ENCODE results near the gene CIB4. TPM values are rescaled to one million over a fixed set of nuclear protein-coding genes. Genes with fewer than 3 reads are reported as not detected.
A peak's percentile ranks its signal among the peaks of the same experiment; 100 is the strongest.

CIB4 gene
- total RNA-seq, 1 experiment from 2014 or later: not detected

- Mint-ChIP-seq H3K27ac (ENCODE audit: unreplicated experiment) (no peak overlapping the region), H3K27me3 (ENCODE audit: insufficient read depth, unreplicated experiment) (no peaks in the 10 kb centered on the region), H3K4me1 (ENCODE audit: low read depth, unreplicated experiment) (peaks cover 23% of the 10 kb centered on the region), H3K4me3 (ENCODE audit: unreplicated experiment) (no peak overlapping the region), H3K9me3 (ENCODE audit: unreplicated experiment) (no peaks in the 10 kb centered on the region), H3K36me3 (ENCODE audit: insufficient read depth, unreplicated experiment) (no peaks in the 10 kb centered on the region)
- CTCF ChIA-PET: no interaction called here
- no peaks in the 10 kb centered on the region for H3K9me3 ChIP-seq
- TF ChIP-seq CTCF (IDR thresholded peaks at IDR 0.05; ENCODE audit: insufficient read depth in 1 of 2, low read depth in 1 of 2, low read length in 1 of 2, severe bottlenecking in 1 of 2, unreplicated experiment in 1 of 2): no peak
- H3K27me3 ChIP-seq (replicated peaks; ENCODE audit: control insufficient read depth, insufficient read depth, low read length): no peaks in the 10 kb centered on the region
- POLR2A ChIA-PET: no interaction called here
- H3K36me3 ChIP-seq (ENCODE audit: control insufficient read depth, insufficient read depth, low read length): no peaks in the 10 kb centered on the region
- H3K4me1 ChIP-seq: peaks cover 49% of the 10 kb centered on the region
- no TSS peak for BruUV-seq (replicated peaks)
- DNase-seq: no peak
- no peak overlapping the region for H3K4me3 ChIP-seq (ENCODE audit: low read depth, low read length)
- intact Hi-C loops (cut with micrococcal nuclease; ENCODE audit: unreplicated experiment): no loop called here
These were observed 8.5 kb downstream of the CIB4 start for GRCh38 chr2:26632624-26633185.

- no peak for DNase-seq
- ChIA-PET CTCF (no interaction called here), POLR2A (no interaction called here)
- H3K27me3 ChIP-seq (replicated peaks; ENCODE audit: control insufficient read depth, insufficient read depth, low read length): no peaks in the 10 kb centered on the region
- H3K4me1 ChIP-seq: peaks cover 49% of the 10 kb centered on the region
- intact Hi-C loops (cut with micrococcal nuclease; ENCODE audit: unreplicated experiment): loop anchor here (2.0 kb wide), 1 partner anchor 25 kb away; no protein-coding TSS in a partner anchor
- Mint-ChIP-seq H3K27ac (ENCODE audit: unreplicated experiment) (peak overlapping the region; percentile 83), H3K27me3 (ENCODE audit: insufficient read depth, unreplicated experiment) (no peaks in the 10 kb centered on the region), H3K4me3 (ENCODE audit: unreplicated experiment) (peak overlapping the region; percentile 8), H3K36me3 (ENCODE audit: insufficient read depth, unreplicated experiment) (no peaks in the 10 kb centered on the region), H3K4me1 (ENCODE audit: low read depth, unreplicated experiment) (peaks cover 23% of the 10 kb centered on the region), H3K9me3 (ENCODE audit: unreplicated experiment) (no peaks in the 10 kb centered on the region)
- no TSS peak for BruUV-seq (replicated peaks)
- no peak overlapping the region for H3K4me3 ChIP-seq (ENCODE audit: low read depth, low read length)
- H3K36me3 ChIP-seq (ENCODE audit: control insufficient read depth, insufficient read depth, low read length): no peaks in the 10 kb centered on the region
- no peak for TF ChIP-seq CTCF (IDR thresholded peaks at IDR 0.05; ENCODE audit: insufficient read depth in 1 of 2, low read depth in 1 of 2, low read length in 1 of 2, severe bottlenecking in 1 of 2, unreplicated experiment in 1 of 2)
- H3K9me3 ChIP-seq: no peaks in the 10 kb centered on the region
These were observed 9.6 kb downstream of the CIB4 start for GRCh38 chr2:26631401-26632170.

- intact Hi-C loops (cut with micrococcal nuclease; ENCODE audit: unreplicated experiment): loop anchor here (2.0 kb wide), 1 partner anchor 24 kb away; no protein-coding TSS in a partner anchor
- ChIA-PET CTCF (no interaction called here), POLR2A (no interaction called here)
- no peaks in the 10 kb centered on the region for H3K27me3 ChIP-seq (replicated peaks; ENCODE audit: control insufficient read depth, insufficient read depth, low read length)
- Mint-ChIP-seq H3K4me1 (ENCODE audit: low read depth, unreplicated experiment) (peaks cover 23% of the 10 kb centered on the region), H3K27ac (ENCODE audit: unreplicated experiment) (peak overlapping the region; percentile 83), H3K4me3 (ENCODE audit: unreplicated experiment) (peak overlapping the region; percentile 8), H3K36me3 (ENCODE audit: insufficient read depth, unreplicated experiment) (no peaks in the 10 kb centered on the region), H3K27me3 (ENCODE audit: insufficient read depth, unreplicated experiment) (no peaks in the 10 kb centered on the region), H3K9me3 (ENCODE audit: unreplicated experiment) (no peaks in the 10 kb centered on the region)
- no peaks in the 10 kb centered on the region for H3K9me3 ChIP-seq
- no peak overlapping the region for H3K4me3 ChIP-seq (ENCODE audit: low read depth, low read length)
- TF ChIP-seq CTCF (IDR thresholded peaks at IDR 0.05; ENCODE audit: insufficient read depth in 1 of 2, low read depth in 1 of 2, low read length in 1 of 2, severe bottlenecking in 1 of 2, unreplicated experiment in 1 of 2): no peak
- DNase-seq: peak; percentile 77 to 79
- no TSS peak for BruUV-seq (replicated peaks)
- H3K36me3 ChIP-seq (ENCODE audit: control insufficient read depth, insufficient read depth, low read length): no peaks in the 10 kb centered on the region
- peaks cover 49% of the 10 kb centered on the region for H3K4me1 ChIP-seq
These were observed 10.4 kb downstream of the CIB4 start for GRCh38 chr2:26630669-26631360.

Measured in Caco-2 (cell line).